Retina (tissue), 1 donor: ENCODE results near the gene PET100.

ENCODE experiments used
- DNase-seq: peaks from one replicate; pipeline ENCODE4 v3.0.0-alpha.2; 2016

The PET100 gene

GRCh38 chr19:7612282-7613274, 17.0 kb upstream of the PET100 start:
- DNase-seq, result no peak

GRCh38 chr19:7614859-7615741, 14.5 kb upstream of the PET100 start:
- DNase-seq, result no peak

GRCh38 chr19:7617172-7617571, 12.4 kb upstream of the PET100 start:
- no peak for DNase-seq

GRCh38 chr19:7617735-7618134, 11.9 kb upstream of the PET100 start:
- no peak for DNase-seq

- no peak for DNase-seq
These were observed 11.2 kb upstream of the PET100 start for GRCh38 chr19:7618348-7618747.

GRCh38 chr19:7618771-7619510, 10.7 kb upstream of the PET100 start:
- DNase-seq, result no peak

GRCh38 chr19:7619671-7620441, 9.7 kb upstream of the PET100 start:
- no peak for DNase-seq

- DNase-seq, result no peak
These were observed 8.9 kb upstream of the PET100 start for GRCh38 chr19:7620442-7621412.

GRCh38 chr19:7622933-7623685, 6.5 kb upstream of the PET100 start:
- no peak for DNase-seq

GRCh38 chr19:7623725-7624603, 5.6 kb upstream of the PET100 start:
- no peak for DNase-seq

GRCh38 chr19:7624810-7625209, 4.8 kb upstream of the PET100 start:
- DNase-seq, result no peak

- DNase-seq, result no peak
These were observed 3.7 kb upstream of the PET100 start for GRCh38 chr19:7625763-7626372.

- no peak for DNase-seq
These were observed 2.4 kb upstream of the PET100 start for GRCh38 chr19:7627166-7627565.

GRCh38 chr19:7628589-7629311, 843 bp upstream of the PET100 start:
- no peak for DNase-seq

GRCh38 chr19:7631577-7631976, 2.0 kb downstream of the PET100 start:
- no peak for DNase-seq

GRCh38 chr19:7632340-7633203, 3.0 kb downstream of the PET100 start:
- DNase-seq, result no peak

- no peak for DNase-seq
These were observed 4.1 kb downstream of the PET100 start, which contains the start of gene PCP2 for GRCh38 chr19:7633698-7634097. PCP2 (minus strand) TSS chr19:7633719; CDS start chr19:7633457, 262 bp downstream.
